ENCODE results near the gene TGFBR3. TPM values are rescaled to one million over a fixed set of nuclear protein-coding genes. Genes with fewer than 3 reads are reported as not detected.

The TGFBR3 gene
- total RNA-seq, 1 experiment from 2014 or later = 4.2 TPM

GRCh38 chr1:91744953-91745639 lies 140.9 kb downstream of the TGFBR3 start:
- H3K4me1 Mint-ChIP-seq = peaks cover 2% of the 10 kb centered on the region; the same call in 1 of the 2 replicates
- H3K36me3 Mint-ChIP-seq = peaks cover 16% of the 10 kb centered on the region
- TF ChIP-seq AFF4 (CRISPR knock-in tag; IDR thresholded peaks at IDR 0.05; ENCODE audit: borderline replicate concordance) (no peak), ATF3 (CRISPR knock-in tag; conservative IDR thresholded peaks at IDR 0.05) (no peak)
- ATAC-seq (no peak), DNase-seq (ENCODE audit: low spot score) (no peak)
- H3K4me3 Mint-ChIP-seq = no peak overlapping the region
- H3K9me3 Mint-ChIP-seq = peaks cover 19% of the 10 kb centered on the region
- peaks cover 3% of the 10 kb centered on the region; the same call in 1 of the 2 replicates for H3K27me3 Mint-ChIP-seq (ENCODE audit: low read depth)
- ChIA-PET POLR2A (no interaction called here), CTCF (no interaction called here)
- no peak overlapping the region for H3K27ac Mint-ChIP-seq

- Mint-ChIP-seq H3K9me3 (peaks cover 31% of the 10 kb centered on the region), H3K27ac (no peak overlapping the region), H3K4me1 (no peaks in the 10 kb centered on the region), H3K4me3 (no peak overlapping the region), H3K36me3 (peaks cover 21% of the 10 kb centered on the region), H3K27me3 (ENCODE audit: low read depth) (peaks cover 3% of the 10 kb centered on the region; the same call in 1 of the 2 replicates)
- CTCF ChIA-PET = no interaction called here
- POLR2A ChIA-PET = no interaction called here
- ATAC-seq (no peak), DNase-seq (ENCODE audit: low spot score) (no peak)
- TF ChIP-seq ZNF232 (CRISPR knock-in tag; IDR thresholded peaks at IDR 0.05) (no peak), AR (CRISPR knock-in tag; IDR thresholded peaks at IDR 0.05) (no peak), GABPB1 (CRISPR knock-in tag; IDR thresholded peaks at IDR 0.05) (no peak), IRF2 (CRISPR knock-in tag; IDR thresholded peaks at IDR 0.05; ENCODE audit: borderline replicate concordance, low read depth) (no peak), SMAD4 (CRISPR knock-in tag; IDR thresholded peaks at IDR 0.05) (no peak), FOXK1 (CRISPR knock-in tag; IDR thresholded peaks at IDR 0.05) (no peak), PRDM15 (CRISPR knock-in tag; IDR thresholded peaks at IDR 0.05) (no peak), USF2 (CRISPR knock-in tag; IDR thresholded peaks at IDR 0.05) (no peak), ATF1 (CRISPR knock-in tag; IDR thresholded peaks at IDR 0.05) (no peak), TEAD4 (CRISPR knock-in tag; IDR thresholded peaks at IDR 0.05) (no peak), TEAD1 (CRISPR knock-in tag; IDR thresholded peaks at IDR 0.05) (no peak), E2F4 (CRISPR knock-in tag; IDR thresholded peaks at IDR 0.05; ENCODE audit: borderline replicate concordance, low read depth) (no peak), ELF4 (CRISPR knock-in tag; IDR thresholded peaks at IDR 0.05; ENCODE audit: low read depth) (no peak), NR1H2 (CRISPR knock-in tag; IDR thresholded peaks at IDR 0.05) (no peak), JAZF1 (CRISPR knock-in tag; IDR thresholded peaks at IDR 0.05) (no peak), PRRX2 (CRISPR knock-in tag; IDR thresholded peaks at IDR 0.05) (no peak), ERG (CRISPR knock-in tag; IDR thresholded peaks at IDR 0.05) (no peak), USF1 (CRISPR knock-in tag; IDR thresholded peaks at IDR 0.05) (no peak)
Observed at GRCh38 chr1:91742848-91743292, 143.1 kb downstream of the TGFBR3 start.
